HepG2 (cell line): Measurements from ENCODE around the gene LRP1B. TPM values are rescaled to one million over a fixed set of nuclear protein-coding genes. Genes with fewer than 3 reads are reported as not detected.
A peak's percentile ranks its signal among the peaks of the same experiment; 100 is the strongest.

Source experiments
- ATAC-seq: fragments of 200-7000 bp; cut with Tn5 transposase; 3 replicates; pipeline ENCODE4 v1.9.1; 2020; ENCODE audit warnings: mild to moderate bottlenecking, moderate library complexity
- BruUV-seq: library from RNA; stranded (reverse); fragments of 400-500 nt; replicated peaks from 2 replicates; lab custom pipeline; 2021; lab: Mats Ljungman, UMichigan
- CTCF ChIA-PET: fragments of 300-600 bp; formaldehyde crosslinking; extraction: SDS; loops from one replicate; lab custom pipeline; 2021; ENCODE audit warnings: low total read pairs, inconsistent platforms, low intra/inter-chr PET ratio; lab: Yijun Ruan, JAX
- POLR2A ChIA-PET: fragments of 350-600 bp; sonication (Branson Sonifier 250); formaldehyde crosslinking; loops from one replicate; lab custom pipeline; 2020; ENCODE audit warnings: antibody characterized with exemption, inconsistent platforms; lab: Yijun Ruan, JAX
- DNase-seq: peaks from one replicate; pipeline ENCODE4 v3.0.0-alpha.2; 2015; ENCODE audit warnings: low spot score
- FAIRE-seq: peaks from 3 replicates; lab custom pipeline; 2011; peaks lifted over from hg19 to GRCh38; lab: Jason Lieb, UNC
- H2AFZ ChIP-seq: one replicate; pipeline ENCODE4 v1.6.1; 2011; ENCODE audit warnings: low read length, inconsistent platforms
- H3K27ac ChIP-seq: fragments of 300-600 bp; 3 replicates; pipeline ENCODE4 v1.8.0; 2011; ENCODE audit warnings: mixed run types, mild to moderate bottlenecking, mixed read lengths, low read length, inconsistent platforms; ENCODE audit not compliant: insufficient read depth; ENCODE audit errors: extremely low read length
- H3K27me3 ChIP-seq, 2 experiments: fragments of 200-600 bp in 1 of 2; 2 replicates in 1 of 2; 3 replicates in 1 of 2; pipeline versions ENCODE4 v1.6.0 to v1.8.0; 2011; ENCODE audit warnings: low read length in 2 of 2, mild to moderate bottlenecking in 2 of 2, moderate library complexity in 2 of 2, inconsistent platforms in 1 of 2; ENCODE audit not compliant: insufficient read depth in 2 of 2, control insufficient read depth in 1 of 2
- H3K36me3 ChIP-seq, 2 experiments: fragments of 200-600 bp in 1 of 2; replicated peaks in 1 of 2; 2 replicates in 1 of 2; 3 replicates in 1 of 2; pipeline versions ENCODE4 v1.5.1 to v1.8.0; 2011; ENCODE audit warnings: low read length in 2 of 2, inconsistent platforms in 1 of 2; ENCODE audit not compliant: insufficient read depth in 2 of 2, control insufficient read depth in 1 of 2
- H3K4me1 ChIP-seq: 2 replicates; pipeline ENCODE4 v1.5.1; 2012; ENCODE audit warnings: low read length, inconsistent platforms; ENCODE audit not compliant: insufficient read depth
- H3K4me2 ChIP-seq: 2 replicates; pipeline ENCODE4 v1.6.0; 2011; ENCODE audit warnings: low read depth, low read length, inconsistent platforms
- H3K4me3 ChIP-seq, 3 experiments: fragments of 200-600 bp in 1 of 3; sonication (generic), shearing (Covaris generic) in 1 of 3; replicated peaks in 1 of 3; 2 replicates each; pipeline ENCODE4 v1.5.1; 2011 to 2016; ENCODE audit warnings: low read length in 3 of 3, inconsistent platforms in 2 of 3, low read depth in 2 of 3, mild to moderate bottlenecking in 2 of 3, control low read depth in 1 of 3, mixed read lengths in 1 of 3; ENCODE audit not compliant: insufficient read depth in 1 of 3
- H3K79me2 ChIP-seq: one replicate; pipeline ENCODE4 v1.6.1; 2011; ENCODE audit warnings: low read length, inconsistent platforms; ENCODE audit not compliant: insufficient read depth
- H3K9ac ChIP-seq: 2 replicates; pipeline ENCODE4 v1.6.0; 2011; ENCODE audit warnings: mild to moderate bottlenecking, low read depth, low read length, inconsistent platforms; ENCODE audit not compliant: insufficient read depth
- H3K9me3 ChIP-seq: 2 replicates; pipeline ENCODE4 v1.5.1; 2012; ENCODE audit warnings: mild to moderate bottlenecking, low read length
- H4K20me1 ChIP-seq: 2 replicates; pipeline ENCODE4 v1.6.0; 2011; ENCODE audit warnings: inconsistent platforms, mild to moderate bottlenecking, low read length, moderate library complexity; ENCODE audit not compliant: insufficient read depth
- ATAD3A ChIP-seq: sonication (generic); formaldehyde crosslinking; IDR thresholded peaks from 2 replicates; pipeline ENCODE4 v1.4.0; 2020; ENCODE audit warnings: missing genetic modification reagents
- BRCA1 ChIP-seq: sonication (generic); formaldehyde crosslinking; IDR thresholded peaks from 2 replicates; pipeline ENCODE4 v1.4.0; 2020; ENCODE audit warnings: missing genetic modification reagents
- CREB1 ChIP-seq, 2 experiments: fragments of 450-650 bp in 1 of 2; IDR thresholded peaks; 2 replicates each; pipeline ENCODE4 v1.6.1; 2016 to 2017; ENCODE audit warnings: control low read depth in 1 of 2, mild to moderate bottlenecking in 1 of 2, missing compliant biosample characterization in 1 of 2, missing genetic modification characterization in 1 of 2
- FLYWCH1 ChIP-seq: sonication (generic); formaldehyde crosslinking; IDR thresholded peaks from 2 replicates; pipeline ENCODE4 v1.8.1; 2023; ENCODE audit warnings: mild to moderate bottlenecking, missing genetic modification reagents
- JUND ChIP-seq: sonication (generic); formaldehyde crosslinking; IDR thresholded peaks from 2 replicates; pipeline ENCODE4 v1.8.0; 2022; ENCODE audit warnings: mild to moderate bottlenecking, missing genetic modification reagents
- MAFF ChIP-seq: IDR thresholded peaks from 2 replicates; pipeline ENCODE4 v1.6.1; 2011; ENCODE audit warnings: low read depth, low read length, improper control_type of control experiment
- MYC ChIP-seq: sonication (generic); formaldehyde crosslinking; IDR thresholded peaks from 2 replicates; pipeline ENCODE4 v1.9.0; 2021; ENCODE audit warnings: missing genetic modification reagents, borderline replicate concordance
- NFE2L1 ChIP-seq: sonication (generic); formaldehyde crosslinking; IDR thresholded peaks from 2 replicates; pipeline ENCODE4 v1.4.0; 2020; ENCODE audit warnings: missing genetic modification reagents, mild to moderate bottlenecking, borderline replicate concordance
- NRL ChIP-seq: sonication (generic); formaldehyde crosslinking; IDR thresholded peaks from 2 replicates; pipeline ENCODE4 v1.5.0; 2020; ENCODE audit warnings: missing genetic modification reagents, mild to moderate bottlenecking, moderate library complexity, borderline replicate concordance
- PRMT3 ChIP-seq: sonication (generic); formaldehyde crosslinking; IDR thresholded peaks from 2 replicates; pipeline ENCODE4 v1.8.1; 2022; ENCODE audit warnings: low read depth, mild to moderate bottlenecking, moderate library complexity, missing genetic modification reagents, borderline replicate concordance
- ZFP90 ChIP-seq: sonication (generic); formaldehyde crosslinking; IDR thresholded peaks from 2 replicates; pipeline ENCODE4 v1.8.0; 2022; ENCODE audit warnings: missing genetic modification reagents, mild to moderate bottlenecking, inconsistent platforms, borderline replicate concordance
- ZNF180 ChIP-seq: sonication (generic); formaldehyde crosslinking; IDR thresholded peaks from 2 replicates; pipeline ENCODE4 v1.4.0; 2020; ENCODE audit warnings: low read depth, missing genetic modification reagents, borderline replicate concordance
- ZNF274 ChIP-seq: sonication (generic); formaldehyde crosslinking; IDR thresholded peaks from 2 replicates; pipeline ENCODE4 v1.5.1; 2020; ENCODE audit warnings: mild to moderate bottlenecking, missing genetic modification reagents
- ZNF34 ChIP-seq: sonication (generic); formaldehyde crosslinking; IDR thresholded peaks from 2 replicates; pipeline ENCODE4 v1.4.0; 2020; ENCODE audit warnings: mild to moderate bottlenecking, missing genetic modification reagents, borderline replicate concordance
- ZNF354B ChIP-seq: sonication (generic); formaldehyde crosslinking; IDR thresholded peaks from 2 replicates; pipeline ENCODE4 v1.8.0; 2022; ENCODE audit warnings: mild to moderate bottlenecking, missing genetic modification reagents
- ZNF430 ChIP-seq: sonication (generic); formaldehyde crosslinking; IDR thresholded peaks from 2 replicates; pipeline ENCODE4 v1.9.0; 2021; ENCODE audit warnings: mild to moderate bottlenecking, missing genetic modification reagents
- ZNF569 ChIP-seq: sonication (generic); formaldehyde crosslinking; IDR thresholded peaks from 2 replicates; pipeline ENCODE4 v1.5.0; 2020; ENCODE audit warnings: mild to moderate bottlenecking, missing genetic modification reagents, moderate library complexity, borderline replicate concordance
- ZNF75D ChIP-seq: sonication (generic); formaldehyde crosslinking; IDR thresholded peaks from 2 replicates; pipeline ENCODE4 v1.8.1; 2023; ENCODE audit warnings: missing genetic modification reagents, mild to moderate bottlenecking, borderline replicate concordance
- WGBS: methylation state at CpG from one replicate; pipeline ENCODE4 v1.1.6; 2017; ENCODE audit warnings: low lambda C conversion rate; 5-methylcytosine and 5-hydroxymethylcytosine counted together
- in situ Hi-C: cut with HindIII; loops from 2 replicates; pipeline ENCODE4 v1.10.0; 2017; ENCODE audit warnings: low pct_unique_long_range_greater_than_20kb; ENCODE audit not compliant: extremely low pct_ligation_motif_present
- intact Hi-C: fragments of 100-400 bp; cut with micrococcal nuclease; formaldehyde crosslinking; loops from one replicate; pipeline ENCODE4 v1.10.0; 2022; ENCODE audit not compliant: unreplicated experiment
- polyA plus RNA-seq, 8 experiments: library from polyadenylated mRNA; depleted of rRNA in 3 of 8; stranded (reverse) in 7 of 8; unstranded in 1 of 8; fragments of >200 nt; fragmentation: Illumina TruSeq in 4 of 8; extraction: Trizol in 4 of 8; gene quantifications; 2 replicates each; pipeline versions ENCODE4 v1.2.1 to v1.2.3, GENCODE V29; 2011 to 2016; ENCODE audit warnings: low read depth in 4 of 8, missing spikeins in 1 of 8, mixed read lengths in 1 of 8; ENCODE audit not compliant: insufficient read depth in 1 of 8
- total RNA-seq, 5 experiments: library from RNA; depleted of rRNA; stranded (reverse); fragments of >200 nt; fragmentation: Illumina TruSeq; extraction: Trizol; gene quantifications; 2 replicates each; pipeline ENCODE4 v1.2.3, GENCODE V29; 2016; ENCODE audit warnings: low read depth in 1 of 5
- TF ChIP-seq, protein P1 (sequence below): sonication (generic); formaldehyde crosslinking; IDR thresholded peaks from 2 replicates; pipeline ENCODE4 v1.4.0; 2020; ENCODE audit warnings: missing genetic modification reagents

Gene LRP1B
- total and polyA plus RNA-seq, 2 of the 13 experiments (the other 11 are each of a cell fraction or from before 2014, with no cell fraction given) = 0.04 TPM; not detected in 1

DNA sequence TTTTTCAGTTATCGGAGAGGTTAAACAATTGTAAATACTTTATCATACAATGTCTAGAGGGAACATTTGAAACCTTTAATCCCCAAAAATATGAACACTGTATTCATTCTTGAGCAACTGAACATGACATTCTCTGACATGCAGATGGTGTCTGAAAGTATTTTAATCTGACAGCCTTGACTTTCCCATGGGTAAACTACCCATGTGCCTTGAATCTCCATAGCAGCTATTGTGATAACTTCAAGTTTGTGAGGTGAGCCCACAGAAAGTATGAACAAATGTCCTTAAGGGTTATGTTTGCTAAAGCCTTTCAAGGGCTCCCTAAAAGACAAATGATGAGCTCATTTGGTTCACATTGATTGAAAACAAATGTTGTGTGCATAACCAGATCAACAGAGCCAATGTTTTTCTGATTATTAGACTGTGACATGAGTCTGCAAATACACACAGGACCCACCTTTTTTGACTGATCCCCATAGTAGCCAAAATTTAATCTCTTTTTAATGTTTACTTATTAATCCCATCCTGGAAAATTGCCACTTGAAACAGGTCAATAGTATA lies 1326.0 kb downstream of the LRP1B start:
- WGBS = 65% methylated on average over 1 of the region's 1 CpG
- Histone ChIP-seq H4K20me1 (no peaks in the 10 kb centered on the region), H2AFZ (no peak overlapping the region), H3K9me3 (no peaks in the 10 kb centered on the region), H3K4me2 (no peak overlapping the region), H3K27me3 (no peaks in the 10 kb centered on the region), H3K79me2 (no peaks in the 10 kb centered on the region), H3K4me1 (no peaks in the 10 kb centered on the region), H3K27ac (no peak overlapping the region)
- no TSS peak for BruUV-seq
- POLR2A ChIA-PET = no interaction called here
- no peak for ATAC-seq
- no peak for DNase-seq
- no peak for FAIRE-seq
- TF ChIP-seq ATAD3A (CRISPR knock-in tag) (no peak), ZNF354B (CRISPR knock-in tag) (no peak)
- TF ChIP-seq, all 625 proteins: peak for 0
- no peak overlapping the region for H3K9ac ChIP-seq
- CTCF ChIA-PET = no interaction called here
- no peak overlapping the region for H3K4me3 ChIP-seq
- intact Hi-C loops (no loop called here), in situ Hi-C loops (no loop called here)
- H3K36me3 ChIP-seq = no peaks in the 10 kb centered on the region

DNA sequence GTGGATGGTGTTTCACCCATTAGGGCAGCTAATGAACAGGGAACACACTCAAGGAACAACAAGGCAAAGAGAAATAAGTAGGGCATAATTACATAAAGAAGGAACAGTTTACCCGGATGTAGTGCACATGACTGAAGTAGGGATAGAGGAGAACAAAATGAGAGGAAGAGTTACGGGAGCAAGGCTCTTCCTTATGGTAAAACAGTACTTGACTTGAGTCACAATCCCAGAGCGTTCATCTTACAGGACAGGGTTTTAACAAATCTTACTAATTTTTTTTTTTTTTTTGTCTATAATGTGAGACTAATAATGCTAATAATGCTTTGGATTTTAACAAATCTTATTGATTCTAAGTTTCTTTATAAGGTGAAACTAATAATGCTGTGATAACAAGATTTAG lies 1329.5 kb downstream of the LRP1B start:
- ChIA-PET POLR2A (no interaction called here), CTCF (no interaction called here)
- no TSS peak for BruUV-seq
- intact Hi-C loops = no loop called here
- no peak for FAIRE-seq
- Histone ChIP-seq H3K36me3 (no peaks in the 10 kb centered on the region), H3K9ac (no peak overlapping the region), H3K27me3 (no peaks in the 10 kb centered on the region), H4K20me1 (no peaks in the 10 kb centered on the region), H3K4me1 (no peaks in the 10 kb centered on the region), H3K4me2 (no peak overlapping the region), H3K79me2 (no peaks in the 10 kb centered on the region), H3K27ac (no peak overlapping the region), H3K4me3 (no peak overlapping the region), H3K9me3 (no peaks in the 10 kb centered on the region), H2AFZ (peak overlapping the region; percentile 44)
- in situ Hi-C loops = no loop called here
- ATAC-seq = no peak
- 6% methylated on average over 3 of the region's 3 CpGs for WGBS
- DNase-seq = no peak
- TF ChIP-seq NFE2L1 (no peak), NRL (CRISPR knock-in tag) (no peak), ZNF274 (no peak), PRMT3 (CRISPR knock-in tag) (no peak), MAFF (no peak), FLYWCH1 (no peak), CREB1 (IDR thresholded peaks at IDR 0.05) (no peak), CREB1 (CRISPR knock-in tag; IDR thresholded peaks at IDR 0.05) (no peak), ZNF75D (no peak), ZNF430 (no peak), ZFP90 (no peak), ZNF569 (no peak), ZNF34 (CRISPR knock-in tag) (no peak), MYC (CRISPR knock-in tag) (no peak), ZNF180 (CRISPR knock-in tag) (no peak), JUND (no peak), BRCA1 (no peak)
- TF ChIP-seq, protein P1, sequence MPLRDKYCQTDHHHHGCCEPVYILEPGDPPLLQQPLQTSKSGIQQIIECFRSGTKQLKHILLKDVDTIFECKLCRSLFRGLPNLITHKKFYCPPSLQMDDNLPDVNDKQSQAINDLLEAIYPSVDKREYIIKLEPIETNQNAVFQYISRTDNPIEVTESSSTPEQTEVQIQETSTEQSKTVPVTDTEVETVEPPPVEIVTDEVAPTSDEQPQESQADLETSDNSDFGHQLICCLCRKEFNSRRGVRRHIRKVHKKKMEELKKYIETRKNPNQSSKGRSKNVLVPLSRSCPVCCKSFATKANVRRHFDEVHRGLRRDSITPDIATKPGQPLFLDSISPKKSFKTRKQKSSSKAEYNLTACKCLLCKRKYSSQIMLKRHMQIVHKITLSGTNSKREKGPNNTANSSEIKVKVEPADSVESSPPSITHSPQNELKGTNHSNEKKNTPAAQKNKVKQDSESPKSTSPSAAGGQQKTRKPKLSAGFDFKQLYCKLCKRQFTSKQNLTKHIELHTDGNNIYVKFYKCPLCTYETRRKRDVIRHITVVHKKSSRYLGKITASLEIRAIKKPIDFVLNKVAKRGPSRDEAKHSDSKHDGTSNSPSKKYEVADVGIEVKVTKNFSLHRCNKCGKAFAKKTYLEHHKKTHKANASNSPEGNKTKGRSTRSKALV (CRISPR knock-in tag) = no peak
